ENCODE data around the gene C10orf62.
A peak's percentile ranks its signal among the peaks of the same experiment; 100 is the strongest.
"Not testable (repeated sequence)": the region's sequence is repeated elsewhere in the genome, so short reads cannot be mapped to it uniquely, and the experiment has no call there.

Gene C10orf62

GRCh38 chr10:97553575-97554031, 35.9 kb upstream of the C10orf62 start:
- H3K27ac ChIP-seq: peak overlapping the region; percentile 60
- POLR2A ChIA-PET (ENCODE audit: low non-redundant PET): no interaction called here
- CTCF ChIA-PET: interaction anchor here (0.5 to 3.0 kb wide), 23 partner anchors 8 to 97 kb away, joined by 3 to 30 read pairs (median 4); partner anchors contain the start of gene ANKRD2
- peak; percentile 77 for DNase-seq (ENCODE audit: low spot score)
- TF ChIP-seq, protein P1, sequence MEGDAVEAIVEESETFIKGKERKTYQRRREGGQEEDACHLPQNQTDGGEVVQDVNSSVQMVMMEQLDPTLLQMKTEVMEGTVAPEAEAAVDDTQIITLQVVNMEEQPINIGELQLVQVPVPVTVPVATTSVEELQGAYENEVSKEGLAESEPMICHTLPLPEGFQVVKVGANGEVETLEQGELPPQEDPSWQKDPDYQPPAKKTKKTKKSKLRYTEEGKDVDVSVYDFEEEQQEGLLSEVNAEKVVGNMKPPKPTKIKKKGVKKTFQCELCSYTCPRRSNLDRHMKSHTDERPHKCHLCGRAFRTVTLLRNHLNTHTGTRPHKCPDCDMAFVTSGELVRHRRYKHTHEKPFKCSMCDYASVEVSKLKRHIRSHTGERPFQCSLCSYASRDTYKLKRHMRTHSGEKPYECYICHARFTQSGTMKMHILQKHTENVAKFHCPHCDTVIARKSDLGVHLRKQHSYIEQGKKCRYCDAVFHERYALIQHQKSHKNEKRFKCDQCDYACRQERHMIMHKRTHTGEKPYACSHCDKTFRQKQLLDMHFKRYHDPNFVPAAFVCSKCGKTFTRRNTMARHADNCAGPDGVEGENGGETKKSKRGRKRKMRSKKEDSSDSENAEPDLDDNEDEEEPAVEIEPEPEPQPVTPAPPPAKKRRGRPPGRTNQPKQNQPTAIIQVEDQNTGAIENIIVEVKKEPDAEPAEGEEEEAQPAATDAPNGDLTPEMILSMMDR (conservative IDR thresholded peaks at IDR 0.05; ENCODE audit: low read depth): peak; percentile 91

DNA sequence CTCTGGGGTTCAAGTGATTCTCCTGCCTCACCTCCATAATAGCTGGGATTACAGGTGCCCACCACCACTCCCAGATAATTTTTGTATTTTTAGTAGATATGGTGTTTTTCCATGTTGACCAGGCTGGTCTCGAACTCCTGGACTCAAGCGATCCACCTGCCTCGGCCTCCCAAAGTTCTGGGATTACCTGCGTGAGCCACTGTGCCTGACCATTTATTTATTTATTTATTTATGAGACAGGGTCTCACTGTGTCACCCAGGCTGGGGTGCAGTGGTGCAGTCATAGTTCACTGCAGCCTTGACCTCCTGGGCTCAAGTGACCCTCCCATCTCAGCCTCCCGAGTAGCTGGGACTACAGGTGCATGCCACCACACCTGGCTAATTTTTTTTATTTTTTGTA, 35.2 kb upstream of the C10orf62 start:
- DNase-seq (ENCODE audit: low spot score); H3K27ac ChIP-seq; POLR2A ChIA-PET (ENCODE audit: low non-redundant PET): not testable (repeated sequence)
- CTCF ChIA-PET: interaction anchor here (0.8 to 3.0 kb wide), 15 partner anchors 9 to 90 kb away, joined by 3 to 30 read pairs (median 4); partner anchors contain the start of gene ANKRD2

GRCh38 chr10:97555541-97555940, 34.0 kb upstream of the C10orf62 start:
- H3K27ac ChIP-seq; POLR2A ChIA-PET (ENCODE audit: low non-redundant PET); DNase-seq (ENCODE audit: low spot score): not testable (repeated sequence)
- CTCF ChIA-PET: interaction anchor here (0.6 to 3.0 kb wide), 3 partner anchors 16 to 57 kb away, joined by 3 to 30 read pairs (median 9); partner anchors contain the start of gene ANKRD2

DNA sequence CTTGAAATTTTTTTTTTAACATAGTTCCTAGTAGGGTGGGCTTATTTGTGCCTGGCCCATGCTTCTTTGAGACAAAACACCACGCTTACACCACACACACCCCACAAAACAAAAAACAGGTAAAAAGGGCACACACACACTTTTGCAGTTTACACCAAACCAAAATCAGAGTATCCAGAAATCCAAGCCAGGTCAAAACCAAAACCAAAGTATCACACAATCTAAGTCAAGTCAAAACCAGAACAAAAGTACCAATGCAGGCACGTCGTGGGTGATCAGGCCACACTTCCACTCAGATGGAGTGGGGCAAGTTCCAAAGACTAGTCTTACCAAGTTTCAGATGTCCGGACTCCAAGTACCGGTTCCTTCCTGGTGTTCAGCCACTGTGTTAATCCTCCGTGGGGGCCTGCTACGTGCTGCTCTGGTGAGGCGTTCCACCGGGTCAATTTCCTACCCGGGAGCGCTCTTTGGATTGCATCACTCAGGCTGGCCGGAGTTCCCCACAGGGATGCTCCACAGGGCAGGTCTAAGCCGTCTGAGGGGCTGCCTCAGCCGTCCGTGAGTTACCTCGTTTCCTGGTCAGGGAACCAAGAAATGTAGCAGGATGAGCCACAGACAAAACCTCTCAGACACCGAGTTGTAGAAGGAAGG, 28.7 kb upstream of the C10orf62 start:
- CTCF ChIA-PET: interaction anchor here (0.6 kb wide), 1 partner anchor 60 kb away, joined by 3 read pairs; no protein-coding TSS in a partner anchor
- POLR2A ChIA-PET (ENCODE audit: low non-redundant PET); DNase-seq (ENCODE audit: low spot score): not testable (repeated sequence)
- 0 out of 2 replicates have a peak overlapping the region, but pooled peaks have one; percentile 26 for H3K27ac ChIP-seq

DNA sequence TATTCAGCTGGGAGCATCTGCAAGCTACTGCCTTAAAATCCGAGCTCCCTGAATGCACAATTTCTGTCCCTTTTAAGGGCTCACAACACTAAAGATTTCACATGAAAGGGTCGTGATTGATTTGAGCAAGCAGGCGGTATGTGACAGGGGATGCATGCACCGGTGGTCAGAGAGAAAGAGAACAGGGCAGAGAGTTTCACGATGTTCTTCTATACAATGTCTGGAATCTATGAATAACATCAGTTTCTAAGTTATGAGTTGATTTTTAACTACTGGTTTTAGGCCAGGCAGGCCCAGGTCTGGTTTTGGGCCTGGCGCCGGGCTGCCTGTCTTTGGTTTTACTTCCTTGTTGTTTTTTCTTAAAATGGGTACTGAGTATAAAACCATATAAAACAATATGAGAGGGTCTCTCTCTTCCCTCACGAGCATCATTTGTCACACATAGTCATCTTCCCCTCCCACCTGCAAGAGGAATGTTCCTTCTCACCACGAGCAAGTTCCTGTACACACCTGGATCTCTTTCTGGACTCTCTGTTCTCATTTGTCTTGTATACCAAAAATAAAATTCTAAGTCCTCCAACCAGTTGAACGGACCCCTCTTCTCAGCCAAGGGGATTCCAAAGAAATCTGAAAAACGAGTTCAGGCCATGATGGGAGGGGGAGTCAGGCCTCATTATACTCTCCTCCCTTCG, 28.0 kb upstream of the C10orf62 start:
- POLR2A ChIA-PET (ENCODE audit: low non-redundant PET); CTCF ChIA-PET; DNase-seq (ENCODE audit: low spot score): not testable (repeated sequence)
- H3K27ac ChIP-seq: 0 out of 2 replicates have a peak overlapping the region, but pooled peaks have one; percentile 26

- DNase-seq (ENCODE audit: low spot score); H3K27ac ChIP-seq; CTCF ChIA-PET; POLR2A ChIA-PET (ENCODE audit: low non-redundant PET): not testable (repeated sequence)
Measured at GRCh38 chr10:97562329-97562728, 27.2 kb upstream of the C10orf62 start.

DNA sequence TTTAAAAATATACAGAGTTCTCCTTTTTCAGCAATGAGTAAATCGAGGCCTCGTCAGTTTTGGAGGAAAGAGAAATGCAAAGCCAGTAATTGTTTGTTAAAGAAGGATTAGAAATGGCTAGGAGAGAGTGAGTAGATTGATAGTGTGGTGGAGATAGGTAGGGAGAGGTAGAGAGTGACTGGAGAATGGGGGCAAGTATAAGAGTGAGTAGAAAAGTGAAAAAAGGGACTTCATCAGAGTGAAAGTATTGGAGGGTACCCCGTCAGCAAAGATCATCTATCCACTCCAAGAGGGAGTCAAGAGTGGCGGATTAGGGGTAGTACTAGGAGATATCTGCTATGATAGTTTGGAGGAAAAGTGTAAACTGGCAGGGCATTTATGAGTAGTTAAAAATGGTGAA, 26.2 kb upstream of the C10orf62 start:
- ChIA-PET POLR2A (ENCODE audit: low non-redundant PET) (no interaction called here), CTCF (no interaction called here)

DNA sequence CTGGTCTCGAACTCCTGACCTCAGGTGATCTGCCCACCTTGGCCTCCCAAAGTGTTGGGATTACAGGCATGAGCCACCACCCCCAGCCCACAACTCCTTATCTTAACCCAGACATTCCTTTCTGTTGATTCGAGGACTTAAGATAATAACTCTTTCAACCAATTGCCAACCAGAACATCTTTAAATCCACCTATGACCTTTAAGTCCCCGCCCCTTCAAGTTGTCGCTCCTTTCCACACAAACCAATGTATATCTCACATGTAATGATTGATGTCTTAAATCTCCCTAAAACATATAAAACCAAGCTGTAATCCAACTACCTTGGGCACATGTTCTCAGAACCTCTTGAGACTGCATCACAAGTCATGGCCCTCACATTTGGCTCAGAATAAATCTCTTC, 24.7 kb upstream of the C10orf62 start:
- ChIA-PET CTCF (no interaction called here), POLR2A (ENCODE audit: low non-redundant PET) (no interaction called here)
- no peak for DNase-seq (ENCODE audit: low spot score)
- no peak overlapping the region for H3K27ac ChIP-seq
- TF ChIP-seq, protein P1 (conservative IDR thresholded peaks at IDR 0.05; ENCODE audit: low read depth): no peak

More for the DNA sequence above, 26.2 kb upstream of the C10orf62 start:
- TF ChIP-seq, protein P1 (conservative IDR thresholded peaks at IDR 0.05; ENCODE audit: low read depth): no peak
- H3K27ac ChIP-seq: no peak overlapping the region
- DNase-seq (ENCODE audit: low spot score): no peak

DNA sequence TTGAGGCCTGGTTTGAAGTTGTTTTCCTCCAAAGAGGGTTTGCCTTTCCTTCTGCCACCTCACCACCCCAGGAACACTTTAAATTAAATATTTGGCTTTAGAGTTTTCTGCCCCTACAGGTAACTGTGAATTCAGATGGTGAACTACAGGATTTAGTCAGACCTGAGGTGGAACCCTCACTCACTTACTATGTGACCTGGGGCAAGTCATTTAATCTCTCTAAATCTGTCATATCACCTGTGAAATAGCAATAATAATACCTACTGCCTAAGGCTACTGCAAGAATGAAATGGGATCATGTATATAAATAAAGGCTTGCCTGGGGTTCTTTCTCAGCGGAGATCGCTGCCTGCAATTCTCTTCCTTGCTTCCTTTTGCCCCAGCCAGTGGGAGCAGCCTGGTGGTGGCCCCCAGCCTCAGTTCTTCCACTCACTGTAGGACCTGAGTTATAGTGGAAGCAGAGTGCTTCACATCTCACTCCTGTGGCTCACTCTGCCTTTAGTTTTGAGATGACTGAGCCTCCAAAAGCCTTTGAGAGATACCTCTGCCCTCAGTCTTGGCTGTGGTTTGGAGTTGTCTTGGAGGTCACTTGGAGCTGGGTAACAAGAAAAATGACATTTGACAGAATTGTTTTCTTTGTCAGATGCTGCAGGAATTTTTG, 23.1 kb upstream of the C10orf62 start:
- ChIA-PET CTCF (interaction anchor here (0.7 kb wide), 1 partner anchor 51 kb away, joined by 4 read pairs; no protein-coding TSS in a partner anchor), POLR2A (ENCODE audit: low non-redundant PET) (no interaction called here)
- no peak for DNase-seq (ENCODE audit: low spot score)
- TF ChIP-seq, protein P1 (conservative IDR thresholded peaks at IDR 0.05; ENCODE audit: low read depth): no peak
- H3K27ac ChIP-seq: no peak overlapping the region

All from RWPE1 (cell line).